SK-N-SH (cell line): ENCODE results near the gene PLAGL2. TPM values are rescaled to one million over a fixed set of nuclear protein-coding genes. Genes with fewer than 3 reads are reported as not detected.

Source experiments
- CTCF ChIA-PET: fragments of 300-600, 350-600 bp; formaldehyde crosslinking; extraction: SDS; loops from one replicate; lab custom pipeline; 2021; lab: Yijun Ruan, JAX
- POLR2A ChIA-PET: fragments of 350-600 bp; sonication (Branson Sonifier 250); formaldehyde crosslinking; extraction: SDS; loops from one replicate; lab custom pipeline; 2020; ENCODE audit warnings: antibody characterized with exemption, inconsistent platforms; lab: Yijun Ruan, JAX
- DNase-seq: peaks from one replicate; pipeline ENCODE4 v3.0.0; 2012
- H2AFZ ChIP-seq: fragments of 200-600 bp; sonication (generic); 2 replicates; pipeline ENCODE4 v1.8.1; 2016; ENCODE audit warnings: antibody characterized with exemption, mild to moderate bottlenecking, low read depth
- H3F3A ChIP-seq: fragments of 200-600 bp; sonication (generic); replicated peaks from 2 replicates; pipeline ENCODE3; 2016; ENCODE audit warnings: antibody characterized with exemption, mild to moderate bottlenecking; ENCODE audit not compliant: insufficient read depth
- H3K27ac ChIP-seq, 2 experiments: fragments of 200-500 bp in 1 of 2; fragments of 200-600 bp in 1 of 2; sonication (Bioruptor generic) in 1 of 2; sonication (generic), shearing (Covaris generic) in 1 of 2; 2 replicates each; pipeline versions ENCODE4 v1.5.1 to v1.6.1; 2014 to 2016; ENCODE audit warnings: low read depth in 2 of 2, inconsistent platforms in 1 of 2, low read length in 1 of 2, mild to moderate bottlenecking in 1 of 2, mixed read lengths in 1 of 2
- H3K27me3 ChIP-seq: fragments of 200-600 bp; sonication (generic), shearing (Covaris generic); 2 replicates; pipeline ENCODE4 v1.6.1; 2016; ENCODE audit warnings: mixed run types; ENCODE audit not compliant: insufficient read depth
- H3K36me3 ChIP-seq, 2 experiments: fragments of 200-500 bp in 1 of 2; fragments of 200-600 bp in 1 of 2; sonication (Bioruptor generic) in 1 of 2; sonication (generic) in 1 of 2; replicated peaks in 1 of 2; 2 replicates each; pipeline versions ENCODE3 to v1.5.1; 2014 to 2016; ENCODE audit warnings: low read length in 1 of 2, mild to moderate bottlenecking in 1 of 2; ENCODE audit not compliant: insufficient read depth in 2 of 2, control insufficient read depth in 1 of 2
- H3K4me1 ChIP-seq, 2 experiments: fragments of 200-500 bp in 1 of 2; fragments of 200-600 bp in 1 of 2; sonication (Bioruptor generic) in 1 of 2; sonication (generic), shearing (Covaris generic) in 1 of 2; 2 replicates each; pipeline versions ENCODE4 v1.5.1 to v1.6.1; 2014 to 2016; ENCODE audit warnings: low read depth in 1 of 2, low read length in 1 of 2, mixed run types in 1 of 2; ENCODE audit not compliant: insufficient read depth in 2 of 2, control insufficient read depth in 1 of 2
- H3K4me2 ChIP-seq: fragments of 200-600 bp; sonication (generic), shearing (Covaris generic); 2 replicates; pipeline ENCODE4 v1.6.1; 2017; ENCODE audit warnings: mixed run types
- H3K4me3 ChIP-seq, 2 experiments: fragments of 200-500 bp in 1 of 2; fragments of 200-600 bp in 1 of 2; sonication (Bioruptor generic) in 1 of 2; sonication (generic), shearing (Covaris generic) in 1 of 2; 2 replicates each; pipeline versions ENCODE4 v1.5.1 to v1.8.1; 2014 to 2016; ENCODE audit warnings: low read depth in 2 of 2, inconsistent platforms in 1 of 2, low read length in 1 of 2, mild to moderate bottlenecking in 1 of 2, mixed read lengths in 1 of 2, moderate library complexity in 1 of 2
- H3K79me2 ChIP-seq: fragments of 200-600 bp; sonication (generic); 2 replicates; pipeline ENCODE4 v1.8.1; 2017; ENCODE audit warnings: mild to moderate bottlenecking; ENCODE audit not compliant: insufficient read depth
- H3K9ac ChIP-seq: fragments of 200-600 bp; sonication (generic); 2 replicates; pipeline ENCODE4 v1.6.1; 2017; ENCODE audit warnings: mixed run types
- H3K9me2 ChIP-seq: fragments of 200-600 bp; sonication (generic); 2 replicates; pipeline ENCODE4 v1.6.1; 2017; ENCODE audit warnings: mixed run types
- H3K9me3 ChIP-seq: fragments of 200-600 bp; sonication (generic); 2 replicates; pipeline ENCODE4 v1.6.1; 2017; ENCODE audit warnings: mixed run types, mild to moderate bottlenecking, moderate library complexity
- H4K20me1 ChIP-seq: fragments of 200-600 bp; sonication (generic); 2 replicates; pipeline ENCODE4 v1.6.1; 2017; ENCODE audit warnings: mild to moderate bottlenecking, mixed run types; ENCODE audit not compliant: insufficient read depth
- CHD2 ChIP-seq: fragments of 150-350 bp; IDR thresholded peaks from 2 replicates; pipeline ENCODE4 v1.6.1; 2018; ENCODE audit warnings: low read length; ENCODE audit not compliant: partially characterized antibody
- ELF1 ChIP-seq: IDR thresholded peaks from 2 replicates; pipeline ENCODE4 v1.4.0; 2012
- FOXM1 ChIP-seq: IDR thresholded peaks from 2 replicates; pipeline ENCODE4 v1.4.0; 2012; ENCODE audit warnings: low read depth, mild to moderate bottlenecking
- GATA2 ChIP-seq: sonication (generic); formaldehyde crosslinking; IDR thresholded peaks from 2 replicates; pipeline ENCODE4 v1.5.0; 2020; ENCODE audit warnings: mild to moderate bottlenecking, missing genetic modification reagents
- JUND ChIP-seq: IDR thresholded peaks from 2 replicates; pipeline ENCODE4 v1.4.0; 2012
- MXI1 ChIP-seq: IDR thresholded peaks from 2 replicates; pipeline ENCODE4 v1.6.1; 2012; ENCODE audit warnings: mild to moderate bottlenecking, low read depth, low read length, improper control_type of control experiment
- POLR2AphosphoS5 ChIP-seq: IDR thresholded peaks from 2 replicates; pipeline ENCODE4 v1.6.1; 2012; ENCODE audit warnings: low read depth, low read length
- RFX5 ChIP-seq: IDR thresholded peaks from 2 replicates; pipeline ENCODE4 v1.6.1; 2012; ENCODE audit warnings: mild to moderate bottlenecking, improper control_type of control experiment, low read length
- ZBTB33 ChIP-seq: IDR thresholded peaks from 2 replicates; pipeline ENCODE4 v1.4.0; 2012; ENCODE audit warnings: low read depth, borderline replicate concordance
- WGBS: methylation state at CpG from one replicate; pipeline ENCODE4 v1.1.6; 2017; ENCODE audit warnings: low lambda C conversion rate; 5-methylcytosine and 5-hydroxymethylcytosine counted together
- polyA plus RNA-seq, 3 experiments: library from polyadenylated mRNA; depleted of rRNA; stranded (reverse); fragments of >200 nt; gene quantifications; 2 replicates each; pipeline ENCODE4 v1.2.3, GENCODE V29; 2012
- TF ChIP-seq, protein P1 (sequence below): fragments of 150-350 bp; IDR thresholded peaks from 2 replicates; pipeline ENCODE4 v1.6.1; 2016; ENCODE audit warnings: mild to moderate bottlenecking, low read depth, low read length
- TF ChIP-seq, protein P2 (sequence below): fragments of 150-350 bp; IDR thresholded peaks from 2 replicates; pipeline ENCODE4 v1.6.1; 2017; ENCODE audit warnings: antibody characterized with exemption, low read length, low read depth, borderline replicate concordance

The PLAGL2 gene
- polyA plus RNA-seq, 1 of the 3 experiments (the other 2 are of a cell fraction): 4.0 TPM

- WGBS: 96% methylated on average over 13 of the region's 13 CpGs
- H3K27ac ChIP-seq: no peak overlapping the region
- CTCF ChIA-PET: interaction anchor here (0.6 kb wide), 1 partner anchor 240 kb away, joined by 3 read pairs; no protein-coding TSS in a partner anchor
Observed at GRCh38 chr20:32216179-32217142, 8.9 kb upstream of the PLAGL2 start.

DNA sequence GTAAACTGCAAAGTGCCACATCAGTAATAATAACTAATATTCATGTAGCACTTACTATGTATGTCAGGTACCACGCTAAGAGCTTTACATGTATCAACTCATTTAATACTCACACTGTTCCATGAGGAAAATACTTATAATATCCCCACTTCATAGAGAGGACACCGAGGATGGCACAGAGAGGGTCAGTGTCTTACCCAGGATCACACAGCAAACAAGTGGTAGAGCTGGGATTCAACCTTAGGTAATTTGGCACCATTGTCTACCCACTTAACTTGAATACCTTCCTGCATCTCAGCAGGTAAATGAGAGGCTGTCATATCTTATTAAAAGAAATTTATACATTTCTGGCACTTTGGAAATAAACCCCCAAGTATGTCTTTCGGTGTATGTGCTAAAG is 8.2 kb upstream of the PLAGL2 start:
- ChIA-PET CTCF (interaction anchor here (0.6 kb wide), 1 partner anchor 241 kb away, joined by 3 read pairs; no protein-coding TSS in a partner anchor), POLR2A (no interaction called here)
- WGBS: 91% methylated on average over 3 of the region's 3 CpGs
- Histone ChIP-seq H3K79me2 (peaks cover 19% of the 10 kb centered on the region), H3K4me2 (no peak overlapping the region), H3K9ac (no peak overlapping the region), H3K36me3 (peaks cover 19 to 36% of the 10 kb centered on the region in 2 experiments), H4K20me1 (no peaks in the 10 kb centered on the region), H3K27ac (no peak overlapping the region), H2AFZ (no peak overlapping the region), H3K9me2 (no peaks in the 10 kb centered on the region), H3F3A (peaks cover 3% of the 10 kb centered on the region), H3K4me1 (no peaks in the 10 kb centered on the region), H3K9me3 (no peaks in the 10 kb centered on the region), H3K4me3 (no peak overlapping the region), H3K27me3 (no peaks in the 10 kb centered on the region)
- DNase-seq: no peak
- TF ChIP-seq RFX5 (no peak), ELF1 (no peak), JUND (no peak), ZBTB33 (no peak), FOXM1 (no peak), MXI1 (no peak), GATA2 (CRISPR knock-in tag) (no peak), CHD2 (no peak)
- TF ChIP-seq, protein P1, sequence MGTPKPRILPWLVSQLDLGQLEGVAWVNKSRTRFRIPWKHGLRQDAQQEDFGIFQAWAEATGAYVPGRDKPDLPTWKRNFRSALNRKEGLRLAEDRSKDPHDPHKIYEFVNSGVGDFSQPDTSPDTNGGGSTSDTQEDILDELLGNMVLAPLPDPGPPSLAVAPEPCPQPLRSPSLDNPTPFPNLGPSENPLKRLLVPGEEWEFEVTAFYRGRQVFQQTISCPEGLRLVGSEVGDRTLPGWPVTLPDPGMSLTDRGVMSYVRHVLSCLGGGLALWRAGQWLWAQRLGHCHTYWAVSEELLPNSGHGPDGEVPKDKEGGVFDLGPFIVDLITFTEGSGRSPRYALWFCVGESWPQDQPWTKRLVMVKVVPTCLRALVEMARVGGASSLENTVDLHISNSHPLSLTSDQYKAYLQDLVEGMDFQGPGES: no peak
- TF ChIP-seq, protein P2, sequence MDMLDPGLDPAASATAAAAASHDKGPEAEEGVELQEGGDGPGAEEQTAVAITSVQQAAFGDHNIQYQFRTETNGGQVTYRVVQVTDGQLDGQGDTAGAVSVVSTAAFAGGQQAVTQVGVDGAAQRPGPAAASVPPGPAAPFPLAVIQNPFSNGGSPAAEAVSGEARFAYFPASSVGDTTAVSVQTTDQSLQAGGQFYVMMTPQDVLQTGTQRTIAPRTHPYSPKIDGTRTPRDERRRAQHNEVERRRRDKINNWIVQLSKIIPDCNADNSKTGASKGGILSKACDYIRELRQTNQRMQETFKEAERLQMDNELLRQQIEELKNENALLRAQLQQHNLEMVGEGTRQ: no peak

More at GRCh38 chr20:32216179-32217142, 8.9 kb upstream of the PLAGL2 start:
- no peaks in the 10 kb centered on the region for H3K9me3 ChIP-seq
- H3K9ac ChIP-seq: no peak overlapping the region
- no peak for DNase-seq
- no peak overlapping the region for H3K4me3 ChIP-seq
- H3K79me2 ChIP-seq: peaks cover 17% of the 10 kb centered on the region
- H4K20me1 ChIP-seq: no peaks in the 10 kb centered on the region
- no peaks in the 10 kb centered on the region for H3K9me2 ChIP-seq
- peaks cover 22 to 40% of the 10 kb centered on the region in 2 experiments for H3K36me3 ChIP-seq
- H3K27me3 ChIP-seq: no peaks in the 10 kb centered on the region
- no peak overlapping the region for H3K4me2 ChIP-seq
- no peak overlapping the region for H2AFZ ChIP-seq
- H3K4me1 ChIP-seq: no peaks in the 10 kb centered on the region
- POLR2A ChIA-PET: no interaction called here
- TF ChIP-seq POLR2AphosphoS5: no peak
- peaks cover 3% of the 10 kb centered on the region for H3F3A ChIP-seq
